Lower leg skin (tissue), 3 donors: ENCODE results near the gene ZNF367.

Experiments
- POLR2A ChIP-seq, 2 donors: fragments of 450-650 bp; IDR thresholded peaks; one replicate each; pipeline ENCODE4 v1.6.1; 2016 to 2017; ENCODE audit warnings: antibody characterized with exemption in 2 of 2, mild to moderate bottlenecking in 1 of 2, moderate library complexity in 1 of 2
- TF ChIP-seq, protein P1 (sequence below), 3 donors: fragments of 450-650 bp; IDR thresholded peaks; one replicate each; pipeline ENCODE4 v1.5.1; 2016; ENCODE audit warnings: antibody characterized with exemption in 3 of 3, mild to moderate bottlenecking in 3 of 3, moderate library complexity in 2 of 3

GRCh38 chr9:96417051-96417586, 1.1 kb downstream of the ZNF367 start:
- TF ChIP-seq, protein P1, sequence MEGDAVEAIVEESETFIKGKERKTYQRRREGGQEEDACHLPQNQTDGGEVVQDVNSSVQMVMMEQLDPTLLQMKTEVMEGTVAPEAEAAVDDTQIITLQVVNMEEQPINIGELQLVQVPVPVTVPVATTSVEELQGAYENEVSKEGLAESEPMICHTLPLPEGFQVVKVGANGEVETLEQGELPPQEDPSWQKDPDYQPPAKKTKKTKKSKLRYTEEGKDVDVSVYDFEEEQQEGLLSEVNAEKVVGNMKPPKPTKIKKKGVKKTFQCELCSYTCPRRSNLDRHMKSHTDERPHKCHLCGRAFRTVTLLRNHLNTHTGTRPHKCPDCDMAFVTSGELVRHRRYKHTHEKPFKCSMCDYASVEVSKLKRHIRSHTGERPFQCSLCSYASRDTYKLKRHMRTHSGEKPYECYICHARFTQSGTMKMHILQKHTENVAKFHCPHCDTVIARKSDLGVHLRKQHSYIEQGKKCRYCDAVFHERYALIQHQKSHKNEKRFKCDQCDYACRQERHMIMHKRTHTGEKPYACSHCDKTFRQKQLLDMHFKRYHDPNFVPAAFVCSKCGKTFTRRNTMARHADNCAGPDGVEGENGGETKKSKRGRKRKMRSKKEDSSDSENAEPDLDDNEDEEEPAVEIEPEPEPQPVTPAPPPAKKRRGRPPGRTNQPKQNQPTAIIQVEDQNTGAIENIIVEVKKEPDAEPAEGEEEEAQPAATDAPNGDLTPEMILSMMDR (IDR thresholded peaks at IDR 0.05), result no peak
- no peak for TF ChIP-seq POLR2A (IDR thresholded peaks at IDR 0.05)
